H1 (cell line): ENCODE results near the gene MYMX. TPM values are rescaled to one million over a fixed set of nuclear protein-coding genes. Genes with fewer than 3 reads are reported as not detected.

Experiments used
- BRCA1 ChIP-seq: IDR thresholded peaks from 2 replicates; pipeline ENCODE4 v1.6.1; 2012; ENCODE audit warnings: low read depth, low read length, improper control_type of control experiment
- CHD1 ChIP-seq: IDR thresholded peaks from 2 replicates; pipeline ENCODE4 v1.6.1; 2012; ENCODE audit warnings: low read depth, low read length, improper control_type of control experiment
- CTCF ChIP-seq, 3 experiments: IDR thresholded peaks; 1 replicate in 2 of 3; 2 replicates in 1 of 3; pipeline versions ENCODE4 v1.5.1 to v1.6.1; 2011; ENCODE audit warnings: low read length in 3 of 3, mild to moderate bottlenecking in 3 of 3, inconsistent platforms in 2 of 3, low read depth in 1 of 3, moderate library complexity in 1 of 3; ENCODE audit not compliant: insufficient read depth in 1 of 3; ENCODE audit errors: control extremely low read depth in 1 of 3
- EP300 ChIP-seq, 2 experiments: IDR thresholded peaks; 1 replicate in 1 of 2; 2 replicates in 1 of 2; pipeline ENCODE4 v1.6.1; 2011 to 2012; ENCODE audit warnings: low read depth in 2 of 2, low read length in 2 of 2, mild to moderate bottlenecking in 2 of 2, borderline replicate concordance in 1 of 2, inconsistent platforms in 1 of 2, moderate library complexity in 1 of 2
- NRF1 ChIP-seq: IDR thresholded peaks from 2 replicates; pipeline ENCODE4 v1.6.1; 2011; ENCODE audit warnings: mild to moderate bottlenecking, low read depth, low read length, improper control_type of control experiment
- POLR2A ChIP-seq, 2 experiments: IDR thresholded peaks; 1 replicate in 1 of 2; 2 replicates in 1 of 2; pipeline ENCODE4 v1.6.1; 2011; ENCODE audit warnings: low read depth in 2 of 2, low read length in 2 of 2, mild to moderate bottlenecking in 2 of 2; ENCODE audit errors: control extremely low read depth in 1 of 2
- SP4 ChIP-seq: IDR thresholded peaks from 2 replicates; pipeline ENCODE4 v1.6.1; 2012; ENCODE audit warnings: low read length, inconsistent platforms
- YY1 ChIP-seq: IDR thresholded peaks from 2 replicates; pipeline ENCODE4 v1.6.1; 2011; ENCODE audit warnings: low read depth, mild to moderate bottlenecking, low read length
- polyA plus RNA-seq, 7 experiments: library from polyadenylated mRNA; depleted of rRNA in 3 of 7; stranded (reverse) in 5 of 7; unstranded in 2 of 7; fragments of >200 nt in 5 of 7; fragments of 200-250 nt in 2 of 7; gene quantifications; 1 replicate in 5 of 7; 2 replicates in 1 of 7; 4 replicates in 1 of 7; pipeline versions ENCODE4 v1.2.1 to v1.2.3, GENCODE V29; 2011 to 2013; ENCODE audit warnings: missing spikeins in 2 of 7, mixed read lengths in 2 of 7
- total RNA-seq: library from RNA; stranded (reverse); fragmentation: NEBNext Ultra II Directional; extraction: Animal tissue kit (Norgen Biotek cat#: 25700); gene quantifications from 2 replicates; pipeline ENCODE4 v1.2.1, GENCODE V29; 2021
- TF ChIP-seq, protein P1 (sequence below): IDR thresholded peaks from 2 replicates; pipeline ENCODE4 v1.6.1; 2012; ENCODE audit warnings: inconsistent platforms

Gene MYMX
- total and polyA plus RNA-seq, 2 of the 8 experiments (the other 6 are each of a cell fraction or from before 2014, with no cell fraction given): 4.7 to 6.9 TPM

- TF ChIP-seq POLR2A (IDR thresholded peaks at IDR 0.05; ENCODE audit: control extremely low read depth in 1 of 2, low read depth in 2 of 2, low read length in 2 of 2) (peak in 1 of 2 experiments; percentile 34; a peak in 1 of 3 replicates), YY1 (no peak), EP300 (IDR thresholded peaks at IDR 0.05; ENCODE audit: borderline replicate concordance in 1 of 2, low read depth in 2 of 2, low read length in 2 of 2) (no peak), CHD1 (no peak), NRF1 (no peak), BRCA1 (no peak), CTCF (IDR thresholded peaks at IDR 0.05; ENCODE audit: control extremely low read depth in 1 of 3, insufficient read depth in 1 of 3, low read depth in 1 of 3, low read length in 3 of 3) (0 out of 4 replicates have a peak, but pooled peaks of 1 of the 3 experiments have one; percentile 2), SP4 (no peak)
- TF ChIP-seq, protein P1, sequence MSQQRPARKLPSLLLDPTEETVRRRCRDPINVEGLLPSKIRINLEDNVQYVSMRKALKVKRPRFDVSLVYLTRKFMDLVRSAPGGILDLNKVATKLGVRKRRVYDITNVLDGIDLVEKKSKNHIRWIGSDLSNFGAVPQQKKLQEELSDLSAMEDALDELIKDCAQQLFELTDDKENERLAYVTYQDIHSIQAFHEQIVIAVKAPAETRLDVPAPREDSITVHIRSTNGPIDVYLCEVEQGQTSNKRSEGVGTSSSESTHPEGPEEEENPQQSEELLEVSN: no peak
These were observed 40.0 kb downstream of the MYMX start (continued) for GRCh38 chr6:44256775-44257024.
